DOHH2 (cell line): ENCODE results near the gene TPST1.

Experiments used
- H3F3A ChIP-seq: fragments of 200-600 bp; sonication (generic), shearing (Covaris generic); 2 replicates; pipeline ENCODE4 v1.6.0; 2016; ENCODE audit warnings: antibody characterized with exemption, mild to moderate bottlenecking; ENCODE audit not compliant: control insufficient read depth, insufficient read depth
- H3K27ac ChIP-seq: fragments of 200-600 bp; sonication (generic); 2 replicates; pipeline ENCODE4 v1.5.1; 2014; ENCODE audit warnings: low read depth, mild to moderate bottlenecking, low read length, moderate library complexity
- H3K27me3 ChIP-seq: fragments of 200-600 bp; sonication (generic); 2 replicates; pipeline ENCODE4 v1.6.1; 2014; ENCODE audit warnings: mild to moderate bottlenecking, low read length, mixed read lengths; ENCODE audit not compliant: control insufficient read depth
- H3K36me3 ChIP-seq: fragments of 200-600 bp; sonication (generic); 2 replicates; pipeline ENCODE4 v1.6.1; 2014; ENCODE audit warnings: mild to moderate bottlenecking, low read length, moderate library complexity, mixed read lengths; ENCODE audit not compliant: control insufficient read depth
- H3K4me1 ChIP-seq: fragments of 200-600 bp; sonication (generic); 2 replicates; pipeline ENCODE4 v1.6.1; 2014; ENCODE audit warnings: mild to moderate bottlenecking, low read length, mixed read lengths; ENCODE audit not compliant: control insufficient read depth
- H3K4me2 ChIP-seq: fragments of 200-600 bp; sonication (generic); 2 replicates; pipeline ENCODE4 v1.6.0; 2014; ENCODE audit warnings: mild to moderate bottlenecking, low read length, moderate library complexity
- H3K4me3 ChIP-seq: fragments of 200-600 bp; sonication (generic); 2 replicates; pipeline ENCODE4 v1.5.1; 2014; ENCODE audit warnings: mild to moderate bottlenecking, low read length, mixed read lengths
- H3K79me2 ChIP-seq: fragments of 200-600 bp; sonication (generic); 2 replicates; pipeline ENCODE4 v1.6.1; 2014; ENCODE audit warnings: mild to moderate bottlenecking, low read length, mixed read lengths; ENCODE audit not compliant: control insufficient read depth
- H3K9me2 ChIP-seq: fragments of 200-600 bp; sonication (generic); replicated peaks from 2 replicates; pipeline ENCODE4 v1.6.1; 2014; ENCODE audit warnings: mild to moderate bottlenecking, low read length, mixed read lengths; ENCODE audit not compliant: control insufficient read depth
- H3K9me3 ChIP-seq: fragments of 200-600 bp; sonication (generic); 2 replicates; pipeline ENCODE4 v1.6.1; 2014; ENCODE audit warnings: antibody characterized with exemption, low read length, mixed read lengths; ENCODE audit not compliant: control insufficient read depth, insufficient read depth
- H4K20me1 ChIP-seq: fragments of 200-600 bp; sonication (generic); 2 replicates; pipeline ENCODE4 v1.6.0; 2014; ENCODE audit warnings: low read depth, mild to moderate bottlenecking, antibody characterized with exemption, low read length, moderate library complexity; ENCODE audit not compliant: control insufficient read depth, insufficient read depth
- EZH2phosphoT487 ChIP-seq: fragments of 200-600 bp; sonication (generic); IDR thresholded peaks from 2 replicates; pipeline ENCODE4 v1.6.1; 2017; ENCODE audit warnings: borderline replicate concordance, mild to moderate bottlenecking, antibody characterized with exemption, low read length, moderate library complexity, mixed read lengths
- TF ChIP-seq, protein P1 (sequence below): fragments of 200-600 bp; sonication (generic); IDR thresholded peaks from one replicate; pipeline ENCODE4 v1.5.1; 2014; ENCODE audit warnings: antibody characterized with exemption, mild to moderate bottlenecking, low read depth, low read length; ENCODE audit not compliant: poor library complexity, severe bottlenecking

The TPST1 gene

GRCh38 chr7:66256281-66256680 lies 51.1 kb downstream of the TPST1 start:
- H3K27me3 ChIP-seq: peaks cover 28% of the 10 kb centered on the region
- no peaks in the 10 kb centered on the region for H3K9me3 ChIP-seq
- no peaks in the 10 kb centered on the region for H4K20me1 ChIP-seq
- TF ChIP-seq, protein P1, sequence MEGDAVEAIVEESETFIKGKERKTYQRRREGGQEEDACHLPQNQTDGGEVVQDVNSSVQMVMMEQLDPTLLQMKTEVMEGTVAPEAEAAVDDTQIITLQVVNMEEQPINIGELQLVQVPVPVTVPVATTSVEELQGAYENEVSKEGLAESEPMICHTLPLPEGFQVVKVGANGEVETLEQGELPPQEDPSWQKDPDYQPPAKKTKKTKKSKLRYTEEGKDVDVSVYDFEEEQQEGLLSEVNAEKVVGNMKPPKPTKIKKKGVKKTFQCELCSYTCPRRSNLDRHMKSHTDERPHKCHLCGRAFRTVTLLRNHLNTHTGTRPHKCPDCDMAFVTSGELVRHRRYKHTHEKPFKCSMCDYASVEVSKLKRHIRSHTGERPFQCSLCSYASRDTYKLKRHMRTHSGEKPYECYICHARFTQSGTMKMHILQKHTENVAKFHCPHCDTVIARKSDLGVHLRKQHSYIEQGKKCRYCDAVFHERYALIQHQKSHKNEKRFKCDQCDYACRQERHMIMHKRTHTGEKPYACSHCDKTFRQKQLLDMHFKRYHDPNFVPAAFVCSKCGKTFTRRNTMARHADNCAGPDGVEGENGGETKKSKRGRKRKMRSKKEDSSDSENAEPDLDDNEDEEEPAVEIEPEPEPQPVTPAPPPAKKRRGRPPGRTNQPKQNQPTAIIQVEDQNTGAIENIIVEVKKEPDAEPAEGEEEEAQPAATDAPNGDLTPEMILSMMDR: no peak
- no peak for TF ChIP-seq EZH2phosphoT487
- no peak overlapping the region for H3K27ac ChIP-seq
- H3F3A ChIP-seq: no peaks in the 10 kb centered on the region
- no peak overlapping the region for H3K4me3 ChIP-seq
- H3K9me2 ChIP-seq: no peaks in the 10 kb centered on the region
- no peaks in the 10 kb centered on the region for H3K36me3 ChIP-seq
- no peaks in the 10 kb centered on the region for H3K79me2 ChIP-seq
- H3K4me1 ChIP-seq: no peaks in the 10 kb centered on the region
- no peak overlapping the region for H3K4me2 ChIP-seq

- Histone ChIP-seq H3K36me3 (no peaks in the 10 kb centered on the region), H3K4me3 (no peak overlapping the region), H3F3A (no peaks in the 10 kb centered on the region), H3K79me2 (no peaks in the 10 kb centered on the region), H3K4me2 (no peak overlapping the region), H4K20me1 (no peaks in the 10 kb centered on the region), H3K27ac (no peak overlapping the region), H3K9me3 (no peaks in the 10 kb centered on the region), H3K27me3 (peaks cover 28% of the 10 kb centered on the region), H3K9me2 (no peaks in the 10 kb centered on the region), H3K4me1 (no peaks in the 10 kb centered on the region)
- no peak for TF ChIP-seq EZH2phosphoT487
- TF ChIP-seq, protein P1: no peak
These were observed 52.3 kb downstream of the TPST1 start for GRCh38 chr7:66257481-66257880.

- no peaks in the 10 kb centered on the region for H4K20me1 ChIP-seq
- H3K27ac ChIP-seq: no peak overlapping the region
- H3K79me2 ChIP-seq: no peaks in the 10 kb centered on the region
- no peaks in the 10 kb centered on the region for H3K9me2 ChIP-seq
- no peaks in the 10 kb centered on the region for H3K4me1 ChIP-seq
- H3K4me2 ChIP-seq: no peak overlapping the region
- H3K27me3 ChIP-seq: peaks cover 28% of the 10 kb centered on the region
- H3F3A ChIP-seq: no peaks in the 10 kb centered on the region
- H3K9me3 ChIP-seq: 0 out of 2 replicates have a peak, but pooled peaks cover 3% of the 10 kb centered on the region
- no peak overlapping the region for H3K4me3 ChIP-seq
- no peaks in the 10 kb centered on the region for H3K36me3 ChIP-seq
- no peak for TF ChIP-seq EZH2phosphoT487
- TF ChIP-seq, protein P1: no peak
These were observed 53.3 kb downstream of the TPST1 start for GRCh38 chr7:66258409-66258808.
